ENCODE results near the gene LYPD4.
A peak's percentile ranks its signal among the peaks of the same experiment; 100 is the strongest.
"Not testable (repeated sequence)": the region's sequence is repeated elsewhere in the genome, so short reads cannot be mapped to it uniquely, and the experiment has no call there.

The LYPD4 gene

DNA sequence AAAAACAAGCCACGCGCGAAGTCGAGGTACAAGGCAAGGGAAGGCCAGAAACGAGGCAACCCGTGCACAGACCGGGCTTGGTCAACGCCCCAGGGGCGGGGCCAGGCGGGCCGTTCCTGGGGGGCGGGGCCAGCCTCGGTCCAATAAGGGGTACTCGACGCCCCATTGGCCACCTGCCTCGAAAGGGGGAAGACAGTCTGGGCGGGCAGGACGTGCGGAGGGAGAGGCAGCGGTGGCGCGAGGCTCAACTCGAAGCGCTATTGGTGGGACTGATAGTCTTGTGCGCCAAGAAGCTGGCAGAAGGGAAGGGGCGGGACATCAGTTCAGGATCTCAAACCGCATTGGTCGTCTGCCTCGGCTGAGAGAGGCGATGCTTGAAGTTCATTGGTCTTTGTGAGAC is at the start of gene LYPD4:
Gene LYPD4, minus strand, starts transcription at position 83 of the 400 bp plus-strand sequence. CDS start 5,398 bp downstream, outside the sequence.
- ATAC-seq, result no peak

GRCh38 chr19:41893899-41894298 is 49.4 kb upstream of the LYPD4 start:
- peak in 1 of 2 donors; percentile 42 for ATAC-seq

DNA sequence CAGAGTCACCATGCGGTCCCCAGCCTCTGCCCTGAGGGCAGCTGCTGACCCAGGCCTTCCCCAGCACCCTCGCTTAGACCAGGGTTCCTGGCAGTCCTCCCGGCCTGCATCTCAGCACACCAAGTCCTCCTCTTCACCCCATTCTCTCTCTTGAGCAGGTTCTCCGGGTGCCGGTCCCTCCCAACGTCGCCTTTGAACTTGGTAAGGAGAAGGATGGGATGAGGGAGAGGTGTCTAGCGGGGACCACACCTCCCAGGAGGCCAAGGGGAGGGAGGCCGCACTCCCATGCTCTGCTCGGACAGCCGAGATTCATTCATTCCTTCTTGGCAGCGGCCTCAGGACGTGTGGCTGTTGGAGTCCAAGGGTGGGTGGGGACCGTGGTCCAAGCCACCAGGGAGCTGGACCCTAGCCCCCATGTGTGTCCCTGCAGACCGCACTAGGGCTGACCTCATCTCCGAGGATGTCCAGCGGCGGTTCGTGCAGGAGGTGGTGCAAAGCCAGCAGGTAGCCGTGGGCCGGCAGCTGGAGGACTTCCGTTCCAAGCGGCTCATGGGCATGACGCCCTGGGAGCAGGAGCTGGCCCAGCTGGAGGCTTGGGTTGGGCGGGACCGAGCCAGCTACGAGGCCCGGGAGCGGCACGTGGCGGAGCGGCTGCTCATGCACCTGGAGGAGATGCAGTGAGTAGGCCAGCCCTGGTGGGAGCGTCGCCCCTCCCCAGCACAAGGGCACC is 47.9 kb upstream of the LYPD4 start:
- ATAC-seq, result no peak

DNA sequence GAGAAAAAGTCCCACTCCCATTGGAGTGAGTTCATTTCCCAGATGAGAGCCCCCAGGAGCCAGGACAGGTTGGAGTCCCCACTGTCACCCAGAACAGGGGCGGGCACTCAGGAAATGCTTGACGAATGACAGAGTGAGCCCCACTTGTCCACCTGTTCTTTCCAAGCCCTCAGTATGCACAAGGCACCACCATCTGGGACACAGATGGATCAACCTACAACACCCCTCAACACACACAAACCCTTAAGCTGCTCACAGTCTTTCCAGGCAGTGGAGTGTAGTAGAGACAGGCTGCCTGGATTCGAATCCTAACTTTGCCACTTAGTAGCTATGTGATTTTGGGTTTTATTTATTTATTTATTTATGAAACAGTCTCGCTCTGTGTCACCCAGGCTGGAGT is 46.5 kb upstream of the LYPD4 start:
- no peak for ATAC-seq

GRCh38 chr19:41889896-41890295 is 45.4 kb upstream of the LYPD4 start:
- no peak for ATAC-seq

- ATAC-seq, result no peak
Measured at GRCh38 chr19:41888926-41889325, 44.4 kb upstream of the LYPD4 start.

DNA sequence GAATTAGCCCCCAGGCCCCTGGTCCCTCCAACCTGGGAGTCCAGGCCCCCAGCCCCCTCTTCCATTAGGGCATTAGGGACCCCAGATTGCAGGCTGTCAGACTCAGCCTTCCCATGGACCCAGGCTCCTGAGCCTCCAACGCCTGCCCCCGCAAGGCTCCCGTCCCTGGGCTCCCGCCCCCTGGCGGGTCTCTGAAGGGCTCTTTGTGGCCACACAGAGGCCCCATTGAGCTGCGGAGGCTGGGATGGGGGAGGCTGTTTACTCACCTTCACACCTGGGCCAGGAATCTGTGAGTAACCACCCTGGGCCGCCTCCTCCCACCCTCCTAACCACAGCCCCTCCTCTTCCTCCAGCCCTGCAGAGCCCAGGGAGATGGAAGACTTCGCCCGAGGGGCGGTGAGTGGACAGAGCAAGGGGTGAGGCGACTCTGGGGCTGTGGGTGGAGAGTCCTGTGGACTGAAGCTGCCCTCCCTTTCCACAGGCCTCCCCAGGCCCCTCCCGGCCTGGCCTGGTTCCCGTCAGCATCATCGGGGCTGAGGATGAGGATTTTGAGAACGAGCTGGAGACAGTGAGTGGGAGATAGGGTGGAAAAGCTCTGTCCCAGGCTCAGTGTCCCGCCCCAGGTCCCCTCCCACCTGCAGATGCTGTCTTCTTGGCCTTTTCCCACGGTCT is 43.4 kb upstream of the LYPD4 start:
- peak; percentile 65 to 69 for ATAC-seq

DNA sequence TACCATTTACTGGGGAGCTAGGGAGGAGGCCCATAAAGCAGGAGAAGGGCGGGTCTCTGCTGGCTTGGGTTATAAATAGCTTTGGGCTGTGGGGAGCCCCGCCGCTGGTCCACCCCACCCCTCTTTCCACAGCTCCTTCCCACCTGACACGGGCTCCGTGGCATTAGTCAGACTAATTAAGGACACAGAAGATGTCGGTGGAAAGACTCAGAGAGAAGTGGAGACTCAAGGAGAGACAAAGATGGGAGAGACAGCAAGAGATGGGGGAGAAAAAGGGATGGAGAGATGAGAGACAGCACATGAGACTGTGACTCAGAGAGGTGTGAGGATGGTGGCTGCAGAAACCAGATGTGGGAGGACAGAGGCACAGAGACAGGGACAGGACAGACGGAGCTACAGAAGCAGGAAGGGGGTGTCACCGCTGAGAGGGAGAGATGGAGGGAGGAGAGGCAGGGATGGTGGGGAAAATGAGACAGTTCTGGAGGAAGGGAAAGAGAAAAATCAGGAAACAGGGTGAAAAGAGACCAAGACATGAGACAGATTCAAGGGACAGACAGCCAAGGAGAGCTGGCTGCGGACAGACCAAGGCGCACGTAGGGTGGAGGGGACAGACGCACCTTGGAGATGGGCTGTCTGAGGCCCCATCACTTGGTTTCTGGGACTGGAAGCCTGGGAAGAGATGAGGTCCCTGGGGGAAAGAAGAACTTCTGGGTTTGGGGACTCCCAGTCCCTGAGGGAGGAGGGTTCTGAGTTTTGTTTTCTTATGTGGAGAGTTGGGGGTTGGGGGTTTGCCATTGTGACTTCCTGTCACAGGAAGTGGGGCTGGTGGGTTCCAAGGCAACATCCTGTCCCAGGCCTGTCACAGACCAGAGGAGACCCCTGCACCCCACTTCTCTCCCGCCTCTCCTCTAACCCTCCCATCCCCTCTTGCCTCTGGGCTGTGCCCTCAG is 42.6 kb upstream of the LYPD4 start:
- ATAC-seq, result peak; percentile 25 to 31

DNA sequence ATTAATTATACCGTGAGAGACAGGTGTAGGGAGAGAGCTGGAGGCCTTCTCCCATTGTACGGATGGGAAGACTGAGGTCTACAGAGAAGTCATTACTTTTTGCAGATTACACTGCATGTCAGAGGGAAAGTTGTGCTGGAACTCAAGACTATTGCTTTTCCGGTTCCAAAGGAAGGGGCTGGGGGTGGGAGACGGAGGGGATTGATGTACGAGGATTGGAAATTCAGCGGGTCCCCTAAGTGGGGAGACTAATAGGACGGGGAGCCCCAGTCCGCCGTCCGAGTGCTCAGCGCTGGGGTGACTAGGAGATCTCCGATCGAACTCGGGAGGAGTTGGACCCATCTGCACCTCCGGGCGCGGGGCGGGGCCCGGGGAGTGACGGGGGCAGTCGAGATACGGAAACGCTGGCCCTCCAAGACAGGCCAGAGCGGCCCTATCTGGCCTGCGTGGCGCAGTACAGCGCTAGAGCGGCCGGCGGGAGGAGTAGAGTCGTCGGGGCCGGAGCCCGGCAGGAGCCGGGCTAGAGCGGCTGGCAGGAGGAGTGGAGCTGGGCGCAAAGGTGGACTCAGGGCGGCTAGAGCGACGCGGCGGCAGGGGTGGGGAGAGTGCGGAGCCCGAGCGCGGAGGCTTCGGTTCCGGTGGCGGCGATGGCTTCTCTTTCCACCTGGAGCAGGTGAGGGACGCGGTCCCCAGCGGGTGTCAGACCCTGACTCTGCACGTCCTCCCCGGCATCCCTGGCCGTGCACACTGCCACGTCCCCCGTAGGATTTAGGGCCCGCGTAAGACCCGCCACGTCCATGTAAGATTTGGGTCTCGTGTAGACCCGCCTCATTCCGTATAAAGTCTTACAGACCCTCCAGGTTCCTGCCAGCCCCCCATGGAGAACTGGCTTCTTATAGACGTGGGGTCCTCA is 39.6 kb upstream of the LYPD4 start:
- ATAC-seq, result peak; percentile 80 to 86

DNA sequence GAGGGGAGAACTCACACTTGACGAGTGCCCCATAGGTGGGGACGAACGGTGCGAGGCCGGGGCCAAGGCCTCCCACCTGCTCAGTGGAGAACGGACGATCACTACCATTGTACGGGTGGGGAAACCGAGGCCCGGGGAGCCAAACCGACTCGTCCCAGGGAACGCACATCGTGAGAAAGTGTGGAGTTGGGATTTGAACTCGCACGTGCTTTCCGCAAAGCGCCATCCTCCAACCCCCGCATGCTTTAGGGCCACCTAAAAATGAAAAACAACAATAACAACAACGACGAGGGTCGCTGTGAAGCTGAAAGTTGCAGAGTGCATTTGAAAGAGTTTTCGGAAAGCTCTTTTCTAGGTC is 39.0 kb upstream of the LYPD4 start:
- ATAC-seq, result no peak

DNA sequence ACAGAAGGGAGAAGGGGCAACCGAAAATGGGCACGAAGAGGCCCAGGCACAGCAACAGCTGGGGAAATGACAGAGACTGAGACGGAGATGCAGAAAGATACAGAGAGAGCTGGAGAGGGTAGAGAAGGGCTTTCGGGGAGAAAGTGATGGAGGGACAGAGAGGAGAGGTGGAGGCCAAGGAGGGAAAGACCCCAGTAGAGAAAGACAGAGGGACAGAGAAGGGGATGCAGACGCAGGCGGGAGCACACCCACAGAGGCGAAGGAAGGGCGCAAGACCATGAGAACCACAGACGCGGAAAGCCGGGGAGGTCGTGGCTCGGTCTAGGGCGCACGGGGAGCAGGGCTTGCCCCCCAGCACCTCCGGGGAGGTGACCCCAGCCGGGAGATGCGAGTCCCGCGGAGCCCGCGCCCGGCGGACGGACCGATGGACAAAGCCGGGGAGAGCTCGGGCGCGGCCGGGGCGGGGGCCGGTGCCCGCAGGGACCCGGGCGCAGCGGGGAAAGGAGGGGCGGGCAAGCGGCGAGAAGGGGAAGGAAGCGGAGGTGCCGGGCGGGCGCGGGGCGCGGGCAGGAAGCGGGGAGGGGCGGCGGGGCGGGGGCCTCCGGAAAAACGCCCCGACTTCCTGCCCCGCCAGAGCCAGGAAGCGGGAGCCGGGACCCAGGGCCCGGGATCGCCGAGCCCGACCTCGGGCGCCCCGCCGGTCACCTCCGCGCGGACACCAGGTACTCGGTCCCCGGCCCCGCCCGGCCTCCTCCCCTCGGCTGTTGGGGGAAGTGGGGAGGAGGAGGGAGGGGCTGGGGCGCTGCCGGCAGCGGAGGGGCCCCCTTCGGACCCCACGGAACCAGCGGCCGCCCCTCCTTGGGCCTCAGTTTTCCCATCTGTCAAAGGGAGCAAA is 38.3 kb upstream of the LYPD4 start, which contains the start of gene ARHGEF1:
Gene ARHGEF1, plus strand, starts transcription at position 617 of the 895 bp plus-strand sequence. CDS start 4,899 bp downstream, outside the sequence.
- ATAC-seq, result no peak

- ATAC-seq, result no peak
Measured at GRCh38 chr19:41880329-41880708, 35.8 kb upstream of the LYPD4 start.

- ATAC-seq, result no peak
Measured at GRCh38 chr19:41879670-41880328, 35.3 kb upstream of the LYPD4 start.

GRCh38 chr19:41879080-41879479 is 34.6 kb upstream of the LYPD4 start:
- no peak for ATAC-seq

DNA sequence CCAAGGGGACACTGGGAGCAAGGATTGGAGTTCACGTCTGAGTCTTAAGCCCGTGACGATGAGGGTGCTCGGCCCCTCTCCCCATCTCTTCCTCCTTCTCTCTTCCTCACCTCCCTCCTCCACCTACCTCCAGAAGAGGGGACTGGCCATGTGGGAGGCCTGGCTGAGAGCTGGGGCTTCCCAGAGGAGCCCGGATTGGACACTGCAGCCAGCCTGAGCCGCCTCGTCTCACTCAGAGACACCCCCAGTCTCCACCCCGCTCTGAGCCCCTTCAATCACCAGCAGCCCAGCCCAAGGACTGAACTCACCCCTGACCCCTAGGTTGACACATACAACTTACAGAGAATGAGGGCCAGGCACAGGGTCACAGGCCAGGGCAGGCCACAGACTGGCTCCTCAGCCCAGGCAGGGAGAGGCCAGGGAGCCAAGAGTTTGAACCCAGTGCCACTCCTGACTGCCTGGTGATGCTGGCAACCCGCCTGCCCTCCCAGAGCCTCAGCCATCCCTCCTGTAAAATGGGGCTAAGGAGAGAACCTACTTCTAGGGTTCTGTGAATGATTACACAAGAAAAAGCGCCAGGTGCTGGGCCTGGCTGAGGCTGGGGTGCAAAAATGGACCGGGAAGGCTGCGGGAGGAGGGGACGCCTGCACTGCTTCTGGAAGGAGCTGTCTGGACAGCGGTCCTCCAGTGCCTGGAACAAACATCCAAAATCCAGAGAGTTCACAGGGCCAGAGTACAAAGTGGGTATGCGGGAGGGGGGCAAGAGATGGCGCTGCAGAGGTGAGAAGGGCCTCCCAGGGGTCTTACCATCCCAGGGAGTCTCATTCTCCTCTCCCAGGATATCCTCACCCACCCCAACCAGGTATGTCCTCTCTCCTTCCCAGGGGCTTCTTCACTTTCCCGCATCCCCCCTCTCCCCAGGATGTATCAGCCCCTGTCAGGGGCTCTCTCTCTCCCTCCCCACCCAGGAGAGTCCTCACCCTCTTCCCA is 33.7 kb upstream of the LYPD4 start:
- ATAC-seq, result peak; percentile 11 to 14

- peak; percentile 17 to 24 for ATAC-seq
Measured at GRCh38 chr19:41876847-41877832, 32.7 kb upstream of the LYPD4 start, which contains the start of gene CD79A. Gene CD79A, plus strand, starts transcription at chr19:41877279. Its CDS starts 26 bp downstream, at chr19:41877305.

GRCh38 chr19:41875973-41876372 is 31.5 kb upstream of the LYPD4 start:
- not testable (repeated sequence) for ATAC-seq
